Peyer's patch (tissue), 4 donors: ENCODE results near the gene FBXO31. TPM values are rescaled to one million over a fixed set of nuclear protein-coding genes. Genes with fewer than 3 reads are reported as not detected.
"Not testable (repeated sequence)": the region's sequence is repeated elsewhere in the genome, so short reads cannot be mapped to it uniquely, and the experiment has no call there.

Experiments used
- DNase-seq, 3 donors: peaks; one replicate each; pipeline ENCODE4 v3.0.0-alpha.2; 2017 to 2019
- H3K27ac ChIP-seq, 4 donors: fragments of 200-600 bp; sonication (generic); one replicate each; pipeline ENCODE4 v1.5.1; 2016 to 2019
- H3K27me3 ChIP-seq, 2 donors: fragments of 200-600 bp; sonication (generic); one replicate each; pipeline ENCODE4 v1.5.1; 2019
- H3K36me3 ChIP-seq, 3 donors: fragments of 200-600 bp; sonication (generic); one replicate each; pipeline ENCODE4 v1.5.1; 2016 to 2019
- H3K4me1 ChIP-seq, 4 donors: fragments of 200-600 bp; sonication (generic); one replicate each; pipeline ENCODE4 v1.5.1; 2016 to 2019
- H3K4me3 ChIP-seq, 4 donors: fragments of 200-600 bp; sonication (generic); 1 replicate in 3 of 4; 2 replicates in 1 of 4; pipeline ENCODE4 v1.5.1; 2016 to 2019; ENCODE audit warnings: mild to moderate bottlenecking in 1 of 4
- H3K9me3 ChIP-seq, 4 donors: fragments of 200-600 bp; sonication (generic); one replicate each; pipeline ENCODE4 v1.5.1; 2016 to 2019; ENCODE audit warnings: mild to moderate bottlenecking in 1 of 4
- POLR2A ChIP-seq, 2 donors: fragments of 450-650 bp; IDR thresholded peaks; one replicate each; pipeline ENCODE4 v1.5.1; 2017; ENCODE audit warnings: antibody characterized with exemption in 2 of 2, mild to moderate bottlenecking in 2 of 2, moderate library complexity in 2 of 2
- total RNA-seq, 4 donors: library from RNA; depleted of rRNA; stranded (reverse); fragments of >200 nt; gene quantifications; one replicate each; pipeline ENCODE4 v1.1.0, GENCODE V29; 2016
- TF ChIP-seq, protein P1 (sequence below), 6 experiments: fragments of 450-650 bp in 4 of 6; fragments of 200-600 bp in 2 of 6; sonication (generic) in 1 of 6; IDR thresholded peaks; one replicate each; pipeline ENCODE4 v1.5.1; 2017 to 2019; ENCODE audit warnings: antibody characterized with exemption in 6 of 6, mild to moderate bottlenecking in 3 of 6, moderate library complexity in 1 of 6

The FBXO31 gene
- total RNA-seq, 4 donors from 2014 or later = 135 to 207 (median 191) TPM

DNA sequence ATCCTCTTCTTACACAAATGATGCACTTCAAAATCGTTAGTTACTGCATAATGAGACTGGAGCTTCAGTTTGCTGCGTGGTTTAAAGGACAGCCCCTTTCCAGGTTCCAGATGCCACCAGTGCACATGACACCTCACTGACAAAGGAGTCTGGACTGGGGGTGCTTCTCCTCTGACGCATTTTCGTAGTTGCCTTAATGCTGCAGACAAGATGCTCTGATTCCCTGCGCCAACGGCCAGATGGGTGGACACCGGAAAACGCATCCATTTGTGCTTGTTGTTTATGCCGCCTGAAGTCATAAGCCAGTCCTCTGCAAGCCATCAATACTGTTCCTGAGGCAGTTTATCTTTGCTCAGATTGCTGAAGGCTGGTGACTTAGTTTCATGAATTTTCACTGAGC lies 16.0 kb downstream of the FBXO31 start:
- Histone ChIP-seq H3K36me3 (peaks cover 0 to 14% (median 0%) of the 10 kb centered on the region in 3 donors), H3K4me3 (no peak overlapping the region), H3K9me3 (no peaks in the 10 kb centered on the region), H3K4me1 (peaks cover 3 to 76% (median 7%) of the 10 kb centered on the region in 4 donors), H3K27ac (no peak overlapping the region), H3K27me3 (no peaks in the 10 kb centered on the region)
- DNase-seq = no peak
- no peak for TF ChIP-seq POLR2A (IDR thresholded peaks at IDR 0.05)
- TF ChIP-seq, protein P1, sequence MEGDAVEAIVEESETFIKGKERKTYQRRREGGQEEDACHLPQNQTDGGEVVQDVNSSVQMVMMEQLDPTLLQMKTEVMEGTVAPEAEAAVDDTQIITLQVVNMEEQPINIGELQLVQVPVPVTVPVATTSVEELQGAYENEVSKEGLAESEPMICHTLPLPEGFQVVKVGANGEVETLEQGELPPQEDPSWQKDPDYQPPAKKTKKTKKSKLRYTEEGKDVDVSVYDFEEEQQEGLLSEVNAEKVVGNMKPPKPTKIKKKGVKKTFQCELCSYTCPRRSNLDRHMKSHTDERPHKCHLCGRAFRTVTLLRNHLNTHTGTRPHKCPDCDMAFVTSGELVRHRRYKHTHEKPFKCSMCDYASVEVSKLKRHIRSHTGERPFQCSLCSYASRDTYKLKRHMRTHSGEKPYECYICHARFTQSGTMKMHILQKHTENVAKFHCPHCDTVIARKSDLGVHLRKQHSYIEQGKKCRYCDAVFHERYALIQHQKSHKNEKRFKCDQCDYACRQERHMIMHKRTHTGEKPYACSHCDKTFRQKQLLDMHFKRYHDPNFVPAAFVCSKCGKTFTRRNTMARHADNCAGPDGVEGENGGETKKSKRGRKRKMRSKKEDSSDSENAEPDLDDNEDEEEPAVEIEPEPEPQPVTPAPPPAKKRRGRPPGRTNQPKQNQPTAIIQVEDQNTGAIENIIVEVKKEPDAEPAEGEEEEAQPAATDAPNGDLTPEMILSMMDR (IDR thresholded peaks at IDR 0.05) = no peak

DNA sequence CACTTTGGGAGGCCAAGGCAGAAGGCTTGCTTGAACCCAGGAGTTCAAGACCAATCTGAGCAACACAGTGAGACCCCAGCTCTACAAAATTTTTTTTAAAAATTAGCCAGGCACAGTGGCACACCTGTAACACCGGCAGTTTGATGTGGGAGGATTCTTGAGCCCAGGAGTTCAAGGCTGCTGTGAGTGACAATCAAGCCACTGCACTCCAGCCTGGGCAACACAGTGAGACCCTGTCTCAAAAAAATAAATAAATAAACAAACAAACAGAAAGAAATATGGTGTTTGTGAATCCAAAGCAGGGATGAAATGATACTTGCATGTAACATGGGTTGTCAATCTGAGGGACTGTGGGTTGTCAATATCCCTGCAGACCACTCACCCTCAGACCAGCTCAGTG lies 16.6 kb downstream of the FBXO31 start:
- H3K36me3 ChIP-seq = peaks cover 0 to 18% (median 0%) of the 10 kb centered on the region in 3 donors
- no peaks in the 10 kb centered on the region for H3K27me3 ChIP-seq
- peaks cover 3 to 75% (median 7%) of the 10 kb centered on the region in 4 donors for H3K4me1 ChIP-seq
- H3K4me3 ChIP-seq = no peak overlapping the region
- no peak for DNase-seq
- H3K27ac ChIP-seq = no peak overlapping the region
- TF ChIP-seq, protein P1 (IDR thresholded peaks at IDR 0.05) = no peak
- no peak for TF ChIP-seq POLR2A (IDR thresholded peaks at IDR 0.05)
- no peaks in the 10 kb centered on the region for H3K9me3 ChIP-seq

DNA sequence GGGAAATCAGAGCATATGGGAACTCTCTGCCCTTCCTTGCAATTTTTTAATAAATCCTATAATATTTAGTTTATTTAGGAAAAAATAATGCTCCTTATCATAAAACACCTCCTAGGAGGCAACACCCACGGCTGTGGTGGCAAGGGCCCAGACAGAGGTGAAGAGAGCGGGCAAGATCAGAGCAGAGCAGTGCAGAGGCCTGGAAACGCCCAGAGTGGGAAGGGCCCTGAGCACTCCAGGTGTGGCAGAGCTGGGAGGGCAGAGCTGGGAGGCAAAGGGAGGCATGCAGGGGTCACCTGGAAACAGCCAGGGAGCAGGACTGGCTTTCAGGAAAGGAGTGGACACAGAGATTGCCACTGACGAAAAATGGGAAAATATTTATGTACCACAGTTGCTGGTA lies 17.3 kb downstream of the FBXO31 start:
- Histone ChIP-seq H3K4me1 (peaks cover 3 to 69% (median 7%) of the 10 kb centered on the region in 4 donors), H3K36me3 (peaks cover 0 to 25% (median 0%) of the 10 kb centered on the region in 3 donors), H3K27me3 (no peaks in the 10 kb centered on the region), H3K27ac (peak overlapping the region in 2 of 4 donors; percentile 1 to 14), H3K9me3 (no peaks in the 10 kb centered on the region), H3K4me3 (no peak overlapping the region)
- peak in 2 of 3 donors; percentile 70 to 77 for DNase-seq
- no peak for TF ChIP-seq POLR2A (IDR thresholded peaks at IDR 0.05)
- TF ChIP-seq, protein P1 (IDR thresholded peaks at IDR 0.05) = no peak

DNA sequence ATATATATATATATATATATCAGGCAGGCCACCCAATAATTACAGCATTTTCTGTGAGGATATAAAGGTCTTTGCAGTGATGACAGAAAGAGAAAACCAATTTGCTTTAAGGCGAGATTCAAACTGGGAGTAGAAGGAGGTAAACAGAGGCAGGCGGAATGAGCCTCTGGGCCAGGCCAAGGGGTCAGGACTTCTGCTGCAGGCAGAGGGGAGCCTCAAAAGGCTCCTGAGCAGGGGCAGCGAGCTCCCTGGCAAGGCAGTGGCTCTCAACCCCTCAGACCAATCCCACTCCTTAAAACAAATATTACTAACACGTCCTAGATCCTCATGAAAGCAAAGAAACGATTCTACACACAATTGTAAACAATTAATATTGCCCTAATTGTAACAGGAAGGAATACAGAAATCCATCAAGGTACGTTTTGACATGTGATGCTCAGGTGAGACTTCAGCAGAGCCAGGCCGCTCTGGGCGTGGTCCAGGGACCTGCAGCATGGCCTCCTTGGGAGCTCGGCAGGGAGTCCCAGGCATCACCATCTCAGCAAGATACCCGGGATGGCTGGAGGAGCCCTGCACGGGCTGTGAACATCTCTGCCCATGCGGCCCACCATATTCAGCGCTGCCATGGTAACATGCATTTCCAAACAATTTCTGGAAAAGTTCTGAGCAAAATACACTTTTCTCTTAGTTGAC lies 18.4 kb downstream of the FBXO31 start:
- Histone ChIP-seq H3K4me1 (peaks cover 3 to 58% (median 7%) of the 10 kb centered on the region in 4 donors), H3K9me3 (no peaks in the 10 kb centered on the region), H3K27ac (peak overlapping the region in 1 of 4 donors; percentile 33), H3K27me3 (no peaks in the 10 kb centered on the region), H3K36me3 (peaks cover 0 to 29% (median 0%) of the 10 kb centered on the region in 3 donors), H3K4me3 (no peak overlapping the region)
- TF ChIP-seq, protein P1 (IDR thresholded peaks at IDR 0.05) = no peak
- no peak for TF ChIP-seq POLR2A (IDR thresholded peaks at IDR 0.05)
- DNase-seq = no peak

DNA sequence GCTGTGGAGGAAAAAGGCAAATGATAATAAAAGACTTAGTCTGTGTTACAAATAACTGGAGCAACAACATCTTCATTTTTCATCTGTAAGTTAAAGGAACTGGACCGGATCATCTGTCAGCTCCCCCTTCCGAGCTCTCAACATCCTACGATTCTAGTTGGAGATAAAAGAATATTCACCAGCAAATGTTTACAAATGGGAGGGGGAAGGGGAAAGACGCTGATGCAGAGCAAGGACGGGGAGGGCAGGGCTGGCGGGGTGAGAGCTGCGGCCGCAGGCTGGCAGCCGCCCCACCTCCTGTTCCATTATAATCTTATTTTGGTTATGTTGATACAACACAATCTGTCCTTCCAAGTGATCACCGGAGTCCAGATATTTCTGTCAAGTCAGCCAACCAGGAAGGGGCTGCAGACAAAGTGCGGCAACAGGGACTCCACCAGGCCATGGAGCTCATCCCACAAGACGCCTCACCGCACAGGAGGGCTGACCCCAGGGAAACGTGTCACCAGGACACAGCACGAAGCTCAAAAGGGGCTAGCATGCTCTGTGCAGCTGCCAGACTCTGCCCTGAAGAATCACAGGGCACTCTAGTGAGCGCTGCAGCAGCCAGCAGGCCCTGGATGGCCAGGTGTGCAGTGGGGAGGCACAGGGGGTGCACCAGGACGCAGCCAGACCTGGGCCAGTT lies 19.7 kb downstream of the FBXO31 start:
- H3K36me3 ChIP-seq = peaks cover 0 to 40% (median 0%) of the 10 kb centered on the region in 3 donors
- peak overlapping the region; percentile 24 to 66 (median 44) for H3K27ac ChIP-seq
- no peaks in the 10 kb centered on the region for H3K27me3 ChIP-seq
- H3K9me3 ChIP-seq = no peaks in the 10 kb centered on the region
- no peak for DNase-seq
- H3K4me1 ChIP-seq = peaks cover 3 to 45% (median 6%) of the 10 kb centered on the region in 4 donors
- H3K4me3 ChIP-seq = no peak overlapping the region
- TF ChIP-seq, protein P1 (IDR thresholded peaks at IDR 0.05) = no peak
- TF ChIP-seq POLR2A (IDR thresholded peaks at IDR 0.05) = no peak

DNA sequence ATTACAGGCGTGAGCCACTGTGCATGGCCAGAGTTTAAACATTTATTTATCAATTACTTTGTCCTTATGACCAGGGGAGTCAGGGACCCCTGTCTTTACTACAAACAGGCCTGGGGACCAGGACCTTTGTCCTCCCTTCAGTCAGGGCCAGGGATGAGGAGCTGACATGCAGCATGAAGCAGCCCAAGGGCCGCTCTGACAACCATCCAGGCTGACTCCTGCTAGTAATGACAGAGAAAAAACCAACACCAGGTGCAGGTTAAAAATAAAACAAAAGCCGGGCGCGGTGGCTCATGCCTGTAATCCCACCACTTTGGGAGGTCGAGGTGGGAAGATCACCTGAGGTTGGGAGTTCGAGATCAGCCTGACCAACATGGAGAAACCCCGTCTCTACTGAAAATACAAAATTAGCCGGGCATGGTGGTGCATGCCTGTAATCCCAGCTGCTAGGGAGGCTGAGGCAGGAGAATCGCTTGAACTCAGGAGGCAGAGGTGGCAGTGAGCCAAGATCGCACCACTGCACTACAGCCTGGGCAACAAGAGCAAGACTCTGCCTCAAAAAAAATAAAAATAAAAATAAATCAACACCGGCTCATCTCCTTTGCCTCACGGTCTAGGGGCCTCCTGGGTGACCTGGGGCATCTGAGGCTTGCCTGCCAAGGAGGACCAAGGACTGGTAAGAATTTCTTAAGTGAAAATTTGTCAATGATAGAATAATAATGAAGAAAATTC lies 20.6 kb downstream of the FBXO31 start:
- H3K27me3 ChIP-seq, H3K4me3 ChIP-seq, H3K9me3 ChIP-seq, H3K27ac ChIP-seq, DNase-seq: not testable (repeated sequence)
- Histone ChIP-seq H3K4me1 (peaks cover 0 to 36% (median 3%) of the 10 kb centered on the region in 4 donors), H3K36me3 (peaks cover 0 to 49% (median 0%) of the 10 kb centered on the region in 3 donors)
